Upper lobe of right lung (tissue), 1 donor: Measurements from ENCODE around the gene MCC. TPM values are rescaled to one million over a fixed set of nuclear protein-coding genes. Genes with fewer than 3 reads are reported as not detected.
A peak's percentile ranks its signal among the peaks of the same experiment; 100 is the strongest.

Experiments used
- ATAC-seq: fragments of 200-7000 bp; cut with Tn5 transposase; one replicate; pipeline ENCODE4 v1.9.1; 2020; ENCODE audit warnings: mild to moderate bottlenecking, moderate library complexity
- DNase-seq: peaks from one replicate; pipeline ENCODE4 v3.0.0-alpha.2; 2020
- H3K27ac ChIP-seq: fragments of 200-600 bp; one replicate; pipeline ENCODE4 v1.8.0; 2022
- H3K27me3 ChIP-seq: fragments of 200-600 bp; one replicate; pipeline ENCODE4 v1.8.0; 2022; ENCODE audit warnings: mild to moderate bottlenecking
- H3K36me3 ChIP-seq: fragments of 200-600 bp; one replicate; pipeline ENCODE4 v1.8.0; 2022
- H3K4me1 ChIP-seq: fragments of 200-600 bp; one replicate; pipeline ENCODE4 v1.8.0; 2022
- H3K4me3 ChIP-seq: fragments of 200-600 bp; one replicate; pipeline ENCODE4 v1.8.0; 2022; ENCODE audit warnings: mild to moderate bottlenecking
- H3K9me3 ChIP-seq: fragments of 200-600 bp; one replicate; pipeline ENCODE4 v1.8.0; 2022
- intact Hi-C: fragments of 100-400 bp; cut with DNase I; formaldehyde crosslinking; loops from one replicate; pipeline ENCODE4 v1.11.0; 2022
- total RNA-seq: library from RNA; stranded (reverse); fragmentation: NEBNext Ultra II Directional; extraction: Animal tissue kit (Norgen Biotek cat#: 25700); gene quantifications from one replicate; pipeline ENCODE4 v1.2.1, GENCODE V29; 2021
- TF ChIP-seq, protein P1 (sequence below): fragments of 200-600 bp; IDR thresholded peaks from one replicate; pipeline ENCODE4 v1.8.0; 2022; ENCODE audit warnings: antibody characterized with exemption
- donor health status: DM: no; HTN: yes; CAD: no; lungs with severe emphysema.

Gene MCC
- total RNA-seq, 1 donor from 2014 or later = 18.6 TPM

DNA sequence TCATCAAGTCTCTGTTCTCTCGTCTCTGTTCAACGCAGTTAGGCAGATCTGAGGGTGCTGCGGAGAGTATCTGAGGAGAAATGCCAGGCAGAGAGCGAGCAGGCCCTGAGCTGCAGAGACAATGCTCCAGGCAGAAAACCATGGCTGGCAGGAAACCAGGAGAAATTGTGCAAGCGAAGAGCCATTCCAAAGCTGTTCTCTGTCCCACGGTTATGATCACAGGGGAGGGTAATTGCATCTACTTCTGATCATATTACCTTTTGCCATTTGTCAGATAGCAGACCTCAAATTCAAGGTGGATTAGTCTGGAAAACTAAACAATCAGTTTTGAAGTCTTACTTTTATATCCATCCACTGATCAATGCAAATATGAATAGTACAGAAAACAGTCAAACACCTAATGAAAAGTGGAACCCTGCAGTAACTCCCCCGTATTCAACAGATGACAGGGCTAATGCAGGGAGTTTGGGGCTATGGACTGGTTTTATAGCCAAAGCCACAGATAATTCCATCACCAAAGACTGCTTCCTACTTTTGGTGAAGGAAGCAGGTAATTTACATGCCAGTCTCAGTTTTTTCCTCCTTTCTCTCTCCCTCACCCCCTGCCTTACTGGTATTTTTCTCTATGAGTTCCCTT, 283.6 kb downstream of the MCC start:
- H3K36me3 ChIP-seq = no peaks in the 10 kb centered on the region
- no peaks in the 10 kb centered on the region for H3K9me3 ChIP-seq
- no peak overlapping the region for H3K4me3 ChIP-seq
- intact Hi-C loops = no loop called here
- no peak overlapping the region for H3K27ac ChIP-seq
- TF ChIP-seq, protein P1, sequence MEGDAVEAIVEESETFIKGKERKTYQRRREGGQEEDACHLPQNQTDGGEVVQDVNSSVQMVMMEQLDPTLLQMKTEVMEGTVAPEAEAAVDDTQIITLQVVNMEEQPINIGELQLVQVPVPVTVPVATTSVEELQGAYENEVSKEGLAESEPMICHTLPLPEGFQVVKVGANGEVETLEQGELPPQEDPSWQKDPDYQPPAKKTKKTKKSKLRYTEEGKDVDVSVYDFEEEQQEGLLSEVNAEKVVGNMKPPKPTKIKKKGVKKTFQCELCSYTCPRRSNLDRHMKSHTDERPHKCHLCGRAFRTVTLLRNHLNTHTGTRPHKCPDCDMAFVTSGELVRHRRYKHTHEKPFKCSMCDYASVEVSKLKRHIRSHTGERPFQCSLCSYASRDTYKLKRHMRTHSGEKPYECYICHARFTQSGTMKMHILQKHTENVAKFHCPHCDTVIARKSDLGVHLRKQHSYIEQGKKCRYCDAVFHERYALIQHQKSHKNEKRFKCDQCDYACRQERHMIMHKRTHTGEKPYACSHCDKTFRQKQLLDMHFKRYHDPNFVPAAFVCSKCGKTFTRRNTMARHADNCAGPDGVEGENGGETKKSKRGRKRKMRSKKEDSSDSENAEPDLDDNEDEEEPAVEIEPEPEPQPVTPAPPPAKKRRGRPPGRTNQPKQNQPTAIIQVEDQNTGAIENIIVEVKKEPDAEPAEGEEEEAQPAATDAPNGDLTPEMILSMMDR = no peak
- no peak for ATAC-seq
- H3K4me1 ChIP-seq = peaks cover 12% of the 10 kb centered on the region
- H3K27me3 ChIP-seq = no peaks in the 10 kb centered on the region
- DNase-seq = no peak

DNA sequence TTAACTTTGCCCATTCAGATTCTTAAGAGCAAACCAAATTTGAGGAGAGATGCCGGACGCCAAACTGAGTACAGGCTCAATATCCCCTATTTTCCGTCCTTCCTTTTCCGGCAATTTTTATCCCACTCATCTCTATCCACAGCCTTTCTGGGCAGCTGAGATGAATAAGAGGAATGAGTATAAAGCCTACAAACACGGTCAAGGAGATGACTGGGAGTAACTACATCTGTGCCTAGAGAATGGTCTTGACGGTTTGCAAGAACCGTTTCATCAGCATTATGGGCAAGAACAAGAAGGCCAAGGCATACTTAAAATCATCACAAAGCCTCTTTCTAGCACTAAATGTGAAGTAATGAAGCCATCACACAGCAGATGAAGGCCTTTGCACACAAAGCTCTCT, 284.3 kb downstream of the MCC start:
- Histone ChIP-seq H3K4me1 (peaks cover 12% of the 10 kb centered on the region), H3K36me3 (no peaks in the 10 kb centered on the region), H3K9me3 (no peaks in the 10 kb centered on the region), H3K4me3 (no peak overlapping the region), H3K27me3 (no peaks in the 10 kb centered on the region), H3K27ac (no peak overlapping the region)
- intact Hi-C loops = no loop called here
- TF ChIP-seq, protein P1 = no peak
- DNase-seq = no peak
- no peak for ATAC-seq

DNA sequence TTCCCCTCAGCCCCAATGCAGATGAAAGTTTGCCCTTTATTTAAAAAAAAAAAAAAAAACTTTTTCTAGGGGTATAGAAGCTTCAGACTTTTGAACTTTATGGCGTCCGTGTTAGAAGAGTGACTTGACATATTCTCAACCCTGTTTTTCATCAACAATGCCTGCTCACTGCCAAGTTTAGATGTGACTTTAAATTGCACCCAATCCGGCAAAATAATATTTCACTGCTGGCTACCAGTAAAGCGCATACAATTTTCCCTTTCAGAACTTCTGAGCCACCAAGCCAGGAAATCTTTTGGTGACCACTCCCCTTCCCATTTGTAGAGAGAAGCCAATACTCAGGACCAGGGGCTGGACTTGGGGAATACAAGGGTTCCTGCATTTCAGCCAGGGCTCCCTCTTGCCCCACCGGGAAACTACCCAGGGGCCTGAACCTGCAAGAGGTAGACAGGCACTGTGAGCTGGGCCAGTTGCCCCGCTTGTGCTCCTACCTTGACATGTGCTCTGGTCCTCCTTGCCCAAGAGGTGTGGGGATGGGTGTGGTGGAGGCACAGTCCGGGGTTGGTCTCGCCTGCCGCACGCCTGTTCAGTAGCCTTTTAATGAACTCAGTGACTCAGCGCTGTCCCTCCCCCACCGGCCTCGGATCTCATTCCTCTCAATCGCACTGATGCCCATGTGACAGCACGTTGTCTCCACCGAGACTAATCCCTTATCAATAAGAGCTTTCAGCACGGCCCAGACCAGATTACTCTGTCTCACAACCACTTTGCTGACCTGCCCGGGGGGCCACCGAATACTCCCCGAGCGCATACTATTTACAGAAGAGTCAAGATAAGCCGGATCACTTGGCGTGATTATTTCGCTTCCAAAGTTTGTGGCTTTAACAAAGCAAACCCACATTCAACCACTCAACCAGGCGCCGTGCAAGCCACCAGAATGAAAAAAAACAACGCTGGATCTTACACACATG, 285.2 kb downstream of the MCC start:
- ATAC-seq (peak; percentile 65), DNase-seq (no peak)
- H3K27me3 ChIP-seq = no peaks in the 10 kb centered on the region
- no peaks in the 10 kb centered on the region for H3K36me3 ChIP-seq
- no peak overlapping the region for H3K27ac ChIP-seq
- peaks cover 12% of the 10 kb centered on the region for H3K4me1 ChIP-seq
- no peak overlapping the region for H3K4me3 ChIP-seq
- TF ChIP-seq, protein P1 = no peak
- intact Hi-C loops = no loop called here
- no peaks in the 10 kb centered on the region for H3K9me3 ChIP-seq

DNA sequence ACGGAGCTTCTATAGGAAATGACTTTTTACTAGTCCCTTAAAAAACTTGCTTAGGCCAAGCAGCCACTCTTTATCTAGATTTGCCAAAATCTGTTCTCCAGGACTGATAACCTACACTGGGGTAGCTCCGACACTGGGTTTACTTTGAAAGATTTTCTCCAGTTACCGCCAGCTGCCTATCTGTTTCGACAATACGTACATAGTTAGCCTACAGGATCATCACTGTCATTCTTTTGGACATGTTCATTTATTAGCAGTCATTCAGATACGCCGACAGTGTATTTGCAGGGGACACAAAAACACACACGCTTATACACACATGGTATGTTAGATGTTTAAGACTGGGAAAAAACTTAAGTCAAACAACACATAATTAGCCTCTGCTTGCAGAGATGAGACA, 286.0 kb downstream of the MCC start:
- Histone ChIP-seq H3K27ac (no peak overlapping the region), H3K27me3 (no peaks in the 10 kb centered on the region), H3K9me3 (no peaks in the 10 kb centered on the region), H3K4me3 (no peak overlapping the region), H3K4me1 (peaks cover 12% of the 10 kb centered on the region), H3K36me3 (no peaks in the 10 kb centered on the region)
- ATAC-seq (no peak), DNase-seq (no peak)
- intact Hi-C loops = no loop called here
- TF ChIP-seq, protein P1 = no peak

DNA sequence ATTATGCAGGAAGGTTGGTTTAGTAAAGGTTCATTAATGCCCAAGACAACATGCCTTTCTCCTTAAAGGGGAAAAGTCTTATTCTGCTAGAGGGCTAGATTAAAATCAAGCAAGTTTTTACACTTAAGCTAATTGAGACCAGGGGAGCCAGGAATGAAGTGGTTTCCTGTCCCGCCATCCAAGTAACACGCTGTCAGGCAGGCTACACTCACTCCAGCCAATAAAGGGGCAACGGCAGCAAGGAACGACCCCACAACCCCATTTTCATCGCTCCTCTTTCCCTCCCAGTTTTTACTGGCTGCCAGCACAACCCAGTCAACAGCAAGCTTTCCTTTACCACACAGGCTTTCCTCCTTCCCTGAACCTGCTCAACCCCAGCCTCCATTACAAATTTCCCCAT, 286.5 kb downstream of the MCC start:
- intact Hi-C loops = no loop called here

More for the DNA sequence above, 286.5 kb downstream of the MCC start:
- H3K27me3 ChIP-seq = no peaks in the 10 kb centered on the region
- ATAC-seq (no peak), DNase-seq (no peak)
- H3K36me3 ChIP-seq = no peaks in the 10 kb centered on the region
- TF ChIP-seq, protein P1 = no peak
- H3K9me3 ChIP-seq = no peaks in the 10 kb centered on the region
- H3K4me1 ChIP-seq = peaks cover 12% of the 10 kb centered on the region
- H3K27ac ChIP-seq = no peak overlapping the region
- no peak overlapping the region for H3K4me3 ChIP-seq
